GM20000 (cell line): ENCODE data around the gene CFAP97D2.

ENCODE experiments used
- DNase-seq: peaks from one replicate; pipeline ENCODE4 v3.0.0; 2012; ENCODE audit warnings: low spot score
- CTCF ChIP-seq: IDR thresholded peaks from 2 replicates; pipeline ENCODE4 v1.5.1; 2012; ENCODE audit warnings: mild to moderate bottlenecking, control low read depth; ENCODE audit errors: extremely low read depth, missing control alignments

The CFAP97D2 gene

GRCh38 chr13:114151565-114152284 lies 27.3 kb upstream of the CFAP97D2 start:
- no peak for TF ChIP-seq CTCF
- no peak for DNase-seq

- DNase-seq: no peak
- no peak for TF ChIP-seq CTCF
Observed at GRCh38 chr13:114152285-114152645, 26.8 kb upstream of the CFAP97D2 start.

GRCh38 chr13:114152831-114153371 lies 26.2 kb upstream of the CFAP97D2 start:
- no peak for DNase-seq
- no peak for TF ChIP-seq CTCF

- no peak for DNase-seq
- no peak for TF ChIP-seq CTCF
Observed at GRCh38 chr13:114153485-114154080, 25.5 kb upstream of the CFAP97D2 start.

- TF ChIP-seq CTCF: no peak
- DNase-seq: peak; percentile 35
Observed at GRCh38 chr13:114154476-114154875, 24.6 kb upstream of the CFAP97D2 start.

GRCh38 chr13:114155320-114155719 lies 23.7 kb upstream of the CFAP97D2 start:
- no peak for TF ChIP-seq CTCF
- no peak for DNase-seq
